HG02970 (cell line): ENCODE results near the gene SLC5A10.
A peak's percentile ranks its signal among the peaks of the same experiment; 100 is the strongest.
"Not testable (repeated sequence)": the region's sequence is repeated elsewhere in the genome, so short reads cannot be mapped to it uniquely, and the experiment has no call there.

ENCODE experiments used
- ATAC-seq: cut with Tn5 transposase; IDR thresholded peaks from one replicate; pipeline ENCODE4 v1.9.1; 2021; ENCODE audit warnings: mild to moderate bottlenecking, moderate library complexity, moderate number of reproducible peaks; ENCODE audit not compliant: unreplicated experiment, low FRiP score

SLC5A10 gene

DNA sequence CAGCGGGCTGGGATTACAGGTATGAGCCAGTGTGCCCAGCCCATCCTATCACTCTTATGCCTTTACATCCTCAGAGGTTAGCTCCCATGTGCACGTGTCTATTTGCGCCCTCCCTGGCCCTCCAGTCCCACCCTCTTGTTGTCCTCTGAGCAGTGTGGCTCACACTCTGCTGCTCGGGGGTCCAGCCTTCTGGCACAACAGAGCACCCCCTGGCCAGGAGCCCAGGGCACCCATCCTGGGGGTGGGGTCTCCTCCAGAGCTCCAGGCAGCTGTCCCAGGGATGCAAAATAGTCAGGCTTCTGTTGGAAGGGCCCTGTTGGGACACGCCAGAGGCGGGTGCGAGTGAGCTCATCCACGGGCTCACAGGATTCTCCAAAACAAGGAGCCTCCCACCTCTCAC is 64.3 kb downstream of the SLC5A10 start:
- ATAC-seq = no peak

DNA sequence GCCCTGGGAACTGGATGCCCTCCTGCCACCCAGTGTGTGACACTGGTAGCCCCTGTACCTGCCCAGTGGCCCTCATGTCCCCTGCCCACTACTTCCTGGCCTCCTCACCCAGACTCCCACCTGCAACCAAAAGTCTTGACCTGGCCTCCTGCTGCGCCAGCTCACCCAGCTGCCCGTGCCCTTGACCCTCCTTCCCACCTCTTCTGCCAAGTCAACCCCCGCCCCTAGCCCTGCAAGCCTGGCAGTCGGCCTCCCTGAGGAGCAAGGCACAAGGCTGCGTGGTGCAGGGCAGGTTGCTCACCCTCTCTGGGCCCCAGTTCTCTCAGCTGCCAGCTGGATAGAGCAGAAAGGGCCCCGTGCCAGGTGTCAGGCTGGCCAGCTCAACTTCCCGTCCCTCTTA is 64.9 kb downstream of the SLC5A10 start:
- no peak for ATAC-seq

DNA sequence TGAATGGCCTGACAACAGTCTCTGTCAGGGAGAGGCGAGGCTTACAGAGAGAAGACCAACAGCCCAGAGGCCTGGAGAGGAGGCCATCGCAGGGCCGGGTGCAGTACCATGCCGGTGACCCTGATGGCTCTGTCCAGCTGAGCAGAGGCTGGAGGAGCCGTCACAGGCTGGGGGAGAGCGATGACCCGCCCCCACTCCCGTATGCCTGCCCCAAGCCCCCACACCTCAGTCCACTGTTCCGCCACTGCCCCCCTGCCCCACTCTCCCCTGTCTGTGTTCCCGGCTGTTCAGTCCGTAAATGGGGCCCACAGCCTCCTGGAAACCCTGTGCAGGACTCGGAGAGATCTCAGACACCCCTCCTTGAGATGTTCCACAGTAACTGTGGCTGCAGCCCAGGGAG is 65.4 kb downstream of the SLC5A10 start:
- ATAC-seq = no peak

DNA sequence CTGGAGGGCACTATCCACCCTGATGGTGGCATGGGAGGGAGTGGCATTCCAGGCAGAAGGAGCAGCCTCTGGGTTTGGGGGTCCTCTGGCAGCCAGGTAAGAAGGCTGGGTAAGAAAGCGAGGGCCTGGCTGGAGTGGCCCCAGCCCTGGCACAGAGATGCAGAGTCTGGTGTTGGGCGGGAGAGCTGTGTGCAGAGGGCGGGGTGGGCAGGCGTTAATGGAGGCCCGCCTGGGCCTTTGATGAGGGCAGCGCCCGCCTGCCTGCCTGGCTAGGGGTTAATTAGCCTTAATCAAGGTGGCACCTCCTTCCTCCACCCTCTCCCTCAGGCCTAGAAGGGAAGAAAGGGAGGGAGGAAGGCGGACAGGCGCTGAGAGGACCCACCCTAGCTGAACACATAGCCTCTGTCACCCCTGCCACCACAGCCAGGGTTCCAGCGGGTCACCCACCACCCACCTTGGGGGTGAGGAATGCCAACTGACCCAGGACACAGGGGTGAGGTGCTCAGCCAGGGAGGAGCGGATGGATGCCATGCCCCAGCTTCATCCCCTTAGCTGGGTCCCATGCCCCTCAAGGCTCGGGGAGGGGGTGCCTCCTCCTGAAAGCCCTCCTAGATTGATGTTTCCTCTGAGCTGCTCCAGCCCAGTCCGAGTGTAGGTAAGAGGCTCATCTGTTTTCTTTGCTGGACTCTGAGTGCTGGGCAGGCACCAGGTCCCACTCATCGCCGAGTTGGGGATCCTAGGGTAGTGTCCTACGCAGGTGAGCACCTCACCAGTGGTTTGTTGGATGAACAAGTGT is 66.0 kb downstream of the SLC5A10 start:
- ATAC-seq = no peak

DNA sequence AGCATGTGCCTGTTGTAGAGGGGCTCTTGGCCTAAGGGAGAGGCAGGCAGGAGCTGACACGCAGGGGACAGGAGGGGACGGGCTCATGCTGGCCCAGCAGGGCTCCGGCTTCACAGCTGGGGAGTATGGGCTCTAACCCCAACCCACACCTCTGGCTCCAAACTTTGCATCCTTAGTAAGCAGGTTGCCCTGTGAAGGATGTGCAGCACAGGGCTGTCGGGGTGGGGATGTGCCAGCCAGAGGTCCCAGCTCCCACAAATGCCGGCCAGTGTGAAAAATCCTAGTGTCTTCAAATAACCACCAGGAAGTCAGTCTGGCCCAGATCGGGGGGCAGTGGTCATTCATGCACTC is 66.6 kb downstream of the SLC5A10 start:
- no peak for ATAC-seq

DNA sequence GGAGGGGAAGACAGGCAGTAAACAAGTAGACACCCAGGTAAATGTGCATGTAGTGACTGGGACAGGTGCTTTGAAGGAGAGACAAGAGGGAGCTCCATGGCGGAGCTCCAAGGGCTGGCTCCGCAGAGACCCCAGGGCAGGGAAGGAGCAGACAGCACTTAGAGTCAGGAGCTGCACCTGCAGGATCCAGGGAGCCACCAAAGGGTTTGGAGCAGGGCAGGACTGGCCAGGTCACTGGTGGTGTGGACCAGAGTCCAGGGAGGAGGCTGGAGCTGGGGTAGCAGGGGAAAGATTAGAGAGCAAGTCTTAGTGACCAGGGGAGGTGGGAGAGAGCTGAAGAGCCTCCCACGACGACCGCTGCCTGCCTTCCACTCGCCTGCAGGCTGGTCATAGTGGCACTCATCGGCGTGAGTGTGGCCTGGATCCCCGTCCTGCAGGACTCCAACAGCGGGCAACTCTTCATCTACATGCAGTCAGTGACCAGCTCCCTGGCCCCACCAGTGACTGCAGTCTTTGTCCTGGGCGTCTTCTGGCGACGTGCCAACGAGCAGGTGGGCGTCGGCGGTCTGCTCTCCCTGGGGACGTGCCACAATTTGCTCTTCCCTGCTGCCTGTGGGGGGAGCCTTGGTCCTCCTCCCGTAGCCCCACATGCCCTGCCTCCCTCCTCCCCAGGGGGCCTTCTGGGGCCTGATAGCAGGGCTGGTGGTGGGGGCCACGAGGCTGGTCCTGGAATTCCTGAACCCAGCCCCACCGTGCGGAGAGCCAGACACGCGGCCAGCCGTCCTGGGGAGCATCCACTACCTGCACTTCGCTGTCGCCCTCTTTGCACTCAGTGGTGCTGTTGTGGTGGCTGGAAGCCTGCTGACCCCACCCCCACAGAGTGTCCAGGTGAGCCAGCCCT is 67.3 kb downstream of the SLC5A10 start:
- ATAC-seq = no peak

DNA sequence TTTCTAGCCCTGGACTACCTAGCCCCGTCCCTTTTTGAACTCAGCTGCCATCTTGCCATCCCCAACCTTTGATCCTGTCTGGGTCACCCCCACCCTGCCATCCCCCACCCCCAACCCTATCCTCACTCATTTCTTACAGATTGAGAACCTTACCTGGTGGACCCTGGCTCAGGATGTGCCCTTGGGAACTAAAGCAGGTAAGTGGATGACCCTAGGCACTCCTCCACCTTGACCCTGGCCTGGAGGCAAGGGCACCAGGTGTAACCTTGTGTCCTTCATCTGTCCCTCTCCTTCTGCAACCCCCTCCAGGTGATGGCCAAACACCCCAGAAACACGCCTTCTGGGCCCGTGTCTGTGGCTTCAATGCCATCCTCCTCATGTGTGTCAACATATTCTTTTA is 68.1 kb downstream of the SLC5A10 start:
- no peak for ATAC-seq

DNA sequence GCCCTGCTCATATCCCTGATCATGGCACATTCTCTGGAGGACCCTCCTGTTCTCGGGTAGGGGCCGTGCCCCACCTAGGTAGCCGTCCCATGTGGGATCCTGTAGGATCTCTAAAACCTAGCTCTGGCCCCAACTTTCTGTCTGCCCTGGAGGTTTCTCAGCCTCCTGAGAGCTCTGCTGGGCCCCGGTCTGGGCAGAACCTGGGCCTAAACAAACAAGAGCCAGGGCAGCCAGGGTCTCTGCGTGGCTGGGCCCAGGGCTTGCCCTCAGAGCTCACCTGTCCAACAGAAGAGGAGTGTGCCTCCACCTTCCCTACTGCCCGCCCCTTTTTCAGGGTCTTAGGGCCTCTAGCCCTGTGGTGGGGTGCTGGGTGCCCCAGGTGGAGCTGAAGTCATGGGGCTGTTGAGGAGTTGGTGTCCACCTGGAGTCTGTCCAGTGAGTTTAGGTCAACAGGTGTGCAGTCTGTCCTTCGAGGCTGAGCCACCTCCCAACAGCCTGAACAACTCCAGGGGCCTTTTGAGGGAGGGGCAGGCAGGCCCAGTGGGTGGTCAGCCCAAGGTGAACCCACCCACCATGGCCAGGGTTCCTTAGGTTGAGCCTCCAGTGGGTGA is 69.2 kb downstream of the SLC5A10 start:
- ATAC-seq = not testable (repeated sequence)

DNA sequence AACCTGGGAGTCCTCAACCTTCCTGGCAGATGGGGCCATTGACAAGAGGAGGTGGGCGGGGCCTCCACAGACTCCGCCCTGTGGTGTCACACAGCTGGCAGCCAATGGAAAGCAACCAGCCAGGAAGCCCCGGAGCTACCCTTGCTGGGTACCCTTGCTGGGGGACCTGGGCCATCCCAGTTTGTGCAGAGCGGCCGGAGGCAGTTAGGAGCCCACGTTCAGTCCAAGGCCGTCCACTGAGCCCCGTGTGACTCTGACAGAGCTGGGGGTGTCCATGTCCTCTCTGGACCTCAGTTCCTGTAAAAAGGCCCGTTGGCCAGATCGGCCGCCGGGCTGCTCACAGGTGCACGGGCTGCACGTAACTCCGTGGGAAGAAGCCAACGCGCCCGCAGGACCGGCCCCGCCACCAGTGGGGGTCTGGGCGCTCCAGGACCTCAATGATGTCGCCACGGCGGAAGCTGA is 69.7 kb downstream of the SLC5A10 start:
- ATAC-seq = no peak

DNA sequence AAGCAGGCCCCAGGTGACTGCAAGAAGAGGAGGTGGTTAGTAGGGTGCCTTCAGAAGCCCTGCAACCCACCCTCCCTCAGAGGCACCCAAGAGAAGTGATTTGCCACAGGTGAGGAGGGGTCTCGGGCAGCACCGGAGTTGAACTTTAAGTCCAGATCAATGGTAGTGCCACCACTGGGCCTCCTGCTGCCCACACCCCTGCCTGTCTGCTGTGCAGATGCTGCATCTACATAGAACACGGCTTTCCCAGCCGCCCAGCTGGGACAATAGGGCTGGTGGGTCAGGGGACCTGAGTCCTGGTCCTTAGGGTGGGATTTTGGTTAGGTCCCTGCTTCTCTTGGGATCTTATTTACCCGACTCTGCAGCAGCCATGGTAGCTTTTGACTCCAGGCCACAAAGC is 70.2 kb downstream of the SLC5A10 start:
- ATAC-seq = no peak

DNA sequence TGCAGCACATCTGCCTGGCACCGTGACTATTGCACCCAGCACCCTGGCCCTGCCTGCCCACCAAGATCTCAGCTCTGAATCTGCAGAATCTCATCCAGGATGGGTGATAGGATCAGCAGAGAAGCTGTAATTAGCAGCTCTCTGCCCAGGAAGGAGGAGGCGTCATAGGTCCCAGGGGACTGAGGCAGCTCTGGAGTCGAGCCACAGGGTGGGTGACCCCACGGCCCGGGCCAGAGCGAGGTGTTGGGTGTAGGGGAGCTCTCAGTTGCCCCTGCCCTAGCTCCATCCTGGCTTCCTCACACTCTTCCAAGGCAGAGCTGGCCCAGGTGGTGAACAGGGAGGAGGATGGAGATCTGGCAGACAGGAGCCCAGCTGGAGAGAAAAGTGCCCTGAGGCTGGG is 70.8 kb downstream of the SLC5A10 start:
- ATAC-seq = no peak

DNA sequence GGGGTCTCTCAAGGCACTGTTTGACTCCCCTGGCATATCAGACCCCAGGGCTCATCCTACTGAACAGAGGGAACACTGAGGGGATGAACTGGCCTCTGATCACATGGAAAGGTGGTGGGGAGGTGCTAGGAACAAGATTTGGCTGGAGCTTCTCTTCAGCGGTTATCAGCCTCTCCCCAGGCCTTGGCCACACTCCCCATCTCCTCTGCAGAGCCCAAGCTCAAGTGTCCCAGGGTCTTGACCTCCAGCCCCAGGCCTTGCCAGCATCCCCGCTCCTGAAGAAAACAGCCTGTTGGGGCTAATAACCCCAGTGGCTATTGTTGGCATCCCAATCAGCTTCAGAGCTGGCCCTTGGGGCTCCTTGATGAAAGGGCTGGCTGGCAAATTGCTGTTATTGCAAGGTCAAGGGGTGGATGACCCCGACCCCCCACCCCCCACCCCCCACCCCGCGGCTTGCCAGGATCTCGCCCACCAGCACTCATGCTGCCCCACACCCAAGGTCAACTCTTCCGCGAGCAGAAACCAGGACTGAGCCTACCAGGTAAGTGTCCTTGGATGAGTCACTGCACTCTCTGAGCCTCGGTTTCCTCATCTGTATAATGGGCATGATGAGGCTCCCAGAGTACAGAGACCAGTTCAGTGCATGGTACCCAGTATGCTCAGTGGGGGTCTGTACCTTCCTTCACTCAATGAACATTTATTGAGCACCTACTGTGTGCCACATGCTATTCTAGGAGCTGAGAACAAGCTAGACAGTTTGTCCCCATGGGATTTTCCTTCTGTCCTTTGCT is 71.4 kb downstream of the SLC5A10 start:
- no peak for ATAC-seq

DNA sequence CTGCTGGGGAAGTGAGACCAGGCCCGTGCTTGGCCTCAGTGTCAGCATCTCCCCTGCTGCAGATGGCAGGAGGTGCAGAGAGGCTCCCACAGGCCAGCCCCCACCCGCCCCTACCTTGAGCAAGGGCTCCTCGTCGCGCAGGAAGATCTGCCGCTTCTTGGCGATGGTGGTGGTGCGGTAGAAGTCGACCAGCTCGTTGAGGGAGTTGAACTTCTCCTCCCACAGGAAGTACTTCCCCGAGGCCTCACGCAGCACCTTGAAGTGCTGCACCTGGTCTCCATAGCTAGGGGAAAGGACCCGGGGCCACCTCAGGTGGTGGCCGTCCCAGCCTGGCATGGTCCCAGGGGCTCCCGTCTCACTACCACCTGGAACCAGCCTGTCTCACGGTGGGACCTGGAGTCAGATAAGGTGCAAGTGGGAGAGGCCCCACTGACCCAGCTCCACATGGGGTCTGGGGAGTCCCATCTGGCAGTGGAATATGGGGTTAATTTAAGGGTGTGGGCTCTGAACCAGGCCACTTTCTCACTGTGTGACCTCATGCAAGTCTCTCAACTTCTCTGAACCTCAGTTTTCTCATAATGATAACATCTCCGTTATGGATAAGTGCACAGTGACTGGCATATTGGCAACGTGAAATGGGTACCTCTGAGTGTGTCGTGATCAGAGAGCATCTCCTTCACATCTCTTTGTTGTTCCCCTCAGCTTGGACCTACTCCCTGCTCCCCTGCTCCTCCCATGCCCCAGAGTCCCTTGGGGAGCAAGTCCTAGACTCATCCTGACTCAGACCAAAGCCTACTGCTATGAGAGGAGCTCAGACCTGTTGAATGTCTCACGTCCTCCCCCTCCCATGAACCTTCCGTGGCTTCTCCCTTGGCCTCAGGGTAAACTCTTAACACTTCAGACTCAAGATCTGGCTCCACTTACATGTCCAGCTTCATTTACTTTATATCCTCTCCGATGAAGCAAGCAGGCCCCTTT is 72.4 kb downstream of the SLC5A10 start:
- ATAC-seq = no peak

DNA sequence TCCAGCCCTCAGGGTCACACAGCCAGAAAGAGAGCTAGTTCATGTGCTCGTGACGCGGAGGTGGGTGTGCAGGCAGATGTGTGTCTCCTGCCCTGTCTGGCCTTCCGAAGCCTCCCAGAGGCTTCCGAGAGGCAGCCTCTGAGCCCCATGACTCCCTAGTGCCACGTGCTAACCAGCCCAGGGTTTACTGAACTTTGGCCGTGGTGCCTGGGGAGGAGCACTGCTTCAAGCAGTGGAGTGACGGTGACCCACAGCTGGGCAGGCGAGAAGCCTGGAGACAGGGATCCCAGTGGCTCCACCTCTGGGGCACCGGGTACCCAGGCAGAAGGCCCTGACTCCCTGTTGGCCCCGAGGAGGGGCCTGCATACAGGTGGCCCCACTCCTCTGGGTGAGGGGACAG is 76.7 kb downstream of the SLC5A10 start:
- not testable (repeated sequence) for ATAC-seq

DNA sequence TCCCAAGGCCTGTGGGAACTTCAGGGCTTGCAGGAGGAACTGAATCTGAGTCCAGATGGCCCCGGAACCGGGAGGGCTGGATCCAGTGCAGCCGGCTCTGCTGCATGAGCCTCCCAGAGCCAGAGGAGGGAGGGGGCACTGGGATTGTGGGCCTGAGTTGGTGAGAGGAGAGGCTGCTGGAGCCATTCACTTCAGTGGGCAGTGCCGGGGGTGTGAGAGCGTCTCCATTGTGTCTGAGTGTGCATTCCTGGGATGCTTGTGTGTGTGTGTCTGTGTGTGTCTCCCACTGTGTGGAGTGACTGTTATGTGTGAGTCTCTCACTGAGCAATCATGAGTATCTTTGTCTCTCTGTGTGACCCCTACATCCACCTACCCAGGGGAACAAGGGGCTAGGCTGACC is 77.8 kb downstream of the SLC5A10 start:
- not testable (repeated sequence) for ATAC-seq

DNA sequence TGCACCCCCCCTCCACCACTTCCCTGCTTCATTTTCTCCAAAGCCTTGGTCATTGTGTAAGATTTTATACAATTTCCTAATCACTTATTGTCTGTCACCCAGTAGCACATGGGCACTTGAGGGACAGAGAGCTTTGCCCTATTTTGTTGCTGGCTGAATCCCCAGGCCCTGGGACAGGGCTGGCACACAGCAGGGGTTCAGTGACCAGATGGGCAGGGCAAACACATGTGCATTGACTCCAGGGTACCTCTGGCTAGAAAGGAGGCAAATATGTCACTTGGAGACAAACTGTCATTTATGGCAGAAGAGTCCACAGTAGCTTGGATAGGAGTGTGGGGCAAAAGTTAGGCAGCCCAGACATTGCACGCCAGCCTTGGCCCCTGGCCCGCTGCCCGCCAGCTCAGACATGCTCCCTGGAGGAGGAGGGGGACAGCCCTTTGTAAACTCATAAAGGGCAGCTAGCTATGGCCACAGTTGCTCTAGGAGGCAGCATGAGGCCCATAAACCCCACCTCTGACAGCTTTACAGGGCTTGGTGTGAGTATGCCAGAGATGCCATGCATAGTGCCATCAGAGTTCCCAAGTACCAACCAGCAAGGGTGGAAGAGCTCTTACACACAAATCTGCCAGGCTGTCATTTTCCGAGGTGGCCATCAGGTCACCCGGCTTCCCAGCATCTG is 78.9 kb downstream of the SLC5A10 start:
- not testable (repeated sequence) for ATAC-seq

DNA sequence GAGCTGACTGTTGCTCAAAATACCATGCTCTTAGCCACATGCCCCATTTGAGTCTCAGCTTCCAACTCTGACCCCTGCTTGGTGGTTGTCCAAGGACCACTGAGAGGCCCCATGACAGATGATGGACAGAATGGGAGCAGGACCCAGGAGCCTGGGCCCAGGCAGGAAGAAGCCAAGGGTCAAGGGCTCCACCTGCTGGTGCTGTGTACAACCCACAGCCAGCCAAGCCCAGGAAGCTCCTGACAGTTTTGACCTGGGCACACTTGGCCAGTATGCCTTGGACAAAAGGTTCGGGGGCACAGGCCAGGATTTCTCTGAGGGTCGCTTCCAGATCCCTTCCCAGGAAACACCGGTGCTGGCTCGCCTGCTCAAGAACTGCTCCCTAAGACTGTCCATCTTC is 79.8 kb downstream of the SLC5A10 start:
- ATAC-seq = not testable (repeated sequence)

DNA sequence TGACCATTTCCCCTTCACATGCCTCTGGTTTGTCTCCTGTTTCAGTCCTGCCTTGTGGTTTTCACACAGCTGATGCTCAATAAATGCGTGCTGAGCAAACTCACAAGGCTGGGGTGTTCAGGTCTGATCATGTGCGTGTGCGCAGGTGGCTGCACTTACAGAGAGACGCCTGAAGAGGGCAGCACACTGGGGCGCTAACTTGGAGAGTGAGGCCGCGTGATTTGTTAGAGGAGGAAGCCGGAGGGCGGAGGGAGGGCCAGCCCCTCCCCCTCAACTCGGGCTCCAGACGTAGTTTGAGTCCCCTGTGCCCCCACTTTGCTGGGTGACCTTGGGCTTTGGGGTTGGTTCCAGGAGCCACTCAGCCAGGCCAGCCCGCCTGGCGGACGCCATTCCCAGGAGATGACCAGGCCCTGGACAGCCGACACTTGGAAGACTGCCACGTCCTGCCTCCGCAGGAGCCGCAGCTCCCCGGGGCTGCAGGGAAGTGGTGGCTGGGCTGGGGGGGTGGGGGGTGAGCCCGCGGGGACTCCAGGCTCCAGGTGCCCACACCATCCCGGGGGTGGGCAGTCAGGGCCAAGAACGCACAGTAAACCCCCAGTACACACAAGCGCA is 80.5 kb downstream of the SLC5A10 start:
- ATAC-seq = peak; percentile 49
